Jurkat, Clone E6-1 (cell line): Measurements from ENCODE around the gene FAM78A.
"Not testable (repeated sequence)": the region's sequence is repeated elsewhere in the genome, so short reads cannot be mapped to it uniquely, and the experiment has no call there.

Experiments
- DNase-seq: peaks from one replicate; pipeline ENCODE4 v3.0.0-alpha.2; 2011; ENCODE audit warnings: low read depth, low spot score
- H3K4me3 ChIP-seq: 2 replicates; pipeline ENCODE4 v1.5.1; 2011; ENCODE audit warnings: mild to moderate bottlenecking, low read length, control low read depth, moderate library complexity

FAM78A gene

DNA sequence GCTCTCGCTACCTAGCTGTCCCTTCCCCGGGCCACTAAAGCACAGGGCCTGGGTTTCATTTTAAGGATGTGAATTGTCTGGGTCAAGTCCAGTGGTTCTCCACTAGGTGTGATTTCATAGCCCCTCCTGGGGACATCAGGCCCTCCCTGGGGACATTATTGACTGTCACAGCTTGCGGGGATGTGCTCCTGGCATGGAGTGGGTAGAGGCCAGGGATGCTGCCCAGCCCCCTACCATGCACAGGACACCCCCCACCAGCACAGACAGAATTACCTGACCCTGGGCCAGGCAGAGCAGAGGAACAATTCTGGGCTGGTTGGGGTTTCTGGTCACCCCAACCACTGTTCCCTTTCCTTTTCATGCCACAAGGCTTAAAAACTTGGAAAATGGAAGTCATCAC lies 4.1 kb downstream of the FAM78A start:
- no peak overlapping the region for H3K4me3 ChIP-seq
- DNase-seq: no peak

DNA sequence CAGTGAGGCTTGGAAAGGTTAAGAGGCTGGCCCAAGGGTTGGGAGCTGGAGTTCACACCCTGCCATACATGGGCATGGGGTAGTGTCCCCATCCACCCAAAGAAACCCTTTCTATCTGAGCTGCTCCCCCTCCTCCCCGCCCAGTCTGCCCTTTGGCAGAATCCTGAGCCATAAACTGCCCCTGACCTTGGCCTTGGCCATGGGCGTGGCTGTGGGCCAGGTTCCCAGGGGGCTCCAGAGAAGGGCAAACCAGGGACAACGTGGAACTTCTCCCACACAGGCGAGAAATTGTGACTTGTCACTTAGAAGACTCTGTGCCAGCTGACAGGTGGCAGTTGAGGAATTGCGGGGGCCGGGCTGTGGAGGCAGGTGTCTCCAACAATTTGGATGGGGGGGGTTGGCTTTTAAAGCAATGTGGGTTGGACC lies 4.8 kb downstream of the FAM78A start:
- H3K4me3 ChIP-seq: no peak overlapping the region
- no peak for DNase-seq

DNA sequence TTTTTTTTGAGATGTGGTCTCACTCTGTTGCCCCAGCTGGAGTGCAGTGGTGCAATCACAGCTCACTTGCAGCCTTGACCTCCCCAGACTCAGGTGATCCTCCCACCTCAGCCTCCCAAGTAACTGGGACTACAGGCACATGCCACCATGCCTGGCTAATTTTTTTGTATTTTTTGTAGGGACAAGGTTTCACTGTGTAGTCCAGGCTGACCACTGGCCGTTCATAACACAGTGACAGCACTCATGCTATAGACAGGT lies 5.4 kb downstream of the FAM78A start:
- H3K4me3 ChIP-seq: peak overlapping the region; percentile 40

DNA sequence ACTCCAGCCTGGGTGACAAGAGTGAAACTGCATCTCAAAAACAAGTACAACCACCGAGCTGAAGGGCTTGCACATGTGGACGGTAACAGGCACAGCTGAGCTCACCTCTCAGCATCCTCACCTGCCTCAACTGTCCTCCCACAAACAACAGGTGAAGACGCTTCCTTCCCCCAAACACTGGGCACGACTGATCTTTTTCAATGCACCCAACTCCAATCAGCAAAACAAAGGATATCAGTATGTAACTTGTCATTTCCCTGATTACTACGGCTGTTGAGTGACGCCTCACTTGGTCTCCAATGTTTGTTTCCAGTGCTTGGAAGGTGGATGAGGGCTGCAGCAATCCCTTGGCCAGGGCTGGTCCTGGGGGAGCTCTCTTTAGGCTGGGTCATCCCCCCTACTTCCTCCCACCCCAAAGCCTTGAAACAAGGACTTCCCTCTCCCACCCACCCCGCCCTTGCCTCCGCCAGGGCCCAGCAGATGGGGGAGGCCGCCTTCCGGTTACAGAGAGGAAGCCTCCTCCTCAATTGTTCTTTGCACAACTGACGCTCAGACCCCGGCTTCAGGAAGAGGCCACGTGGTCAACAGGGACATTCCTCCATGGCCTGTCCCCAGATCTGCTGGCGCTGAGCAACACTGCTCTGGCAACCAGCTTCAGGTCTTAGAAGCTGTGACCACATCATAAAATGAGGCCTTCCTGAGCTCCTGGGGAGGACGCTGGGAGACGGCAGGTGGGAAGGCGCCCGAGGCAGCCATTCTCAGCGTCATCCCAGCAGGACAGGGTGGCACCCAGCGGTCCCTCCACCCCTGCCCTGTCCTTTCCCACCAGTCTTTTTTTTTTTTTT lies 5.9 kb downstream of the FAM78A start:
- peak overlapping the region; percentile 40 for H3K4me3 ChIP-seq
- DNase-seq: peak; percentile 49

More for the DNA sequence above, 5.4 kb downstream of the FAM78A start:
- not testable (repeated sequence) for DNase-seq

DNA sequence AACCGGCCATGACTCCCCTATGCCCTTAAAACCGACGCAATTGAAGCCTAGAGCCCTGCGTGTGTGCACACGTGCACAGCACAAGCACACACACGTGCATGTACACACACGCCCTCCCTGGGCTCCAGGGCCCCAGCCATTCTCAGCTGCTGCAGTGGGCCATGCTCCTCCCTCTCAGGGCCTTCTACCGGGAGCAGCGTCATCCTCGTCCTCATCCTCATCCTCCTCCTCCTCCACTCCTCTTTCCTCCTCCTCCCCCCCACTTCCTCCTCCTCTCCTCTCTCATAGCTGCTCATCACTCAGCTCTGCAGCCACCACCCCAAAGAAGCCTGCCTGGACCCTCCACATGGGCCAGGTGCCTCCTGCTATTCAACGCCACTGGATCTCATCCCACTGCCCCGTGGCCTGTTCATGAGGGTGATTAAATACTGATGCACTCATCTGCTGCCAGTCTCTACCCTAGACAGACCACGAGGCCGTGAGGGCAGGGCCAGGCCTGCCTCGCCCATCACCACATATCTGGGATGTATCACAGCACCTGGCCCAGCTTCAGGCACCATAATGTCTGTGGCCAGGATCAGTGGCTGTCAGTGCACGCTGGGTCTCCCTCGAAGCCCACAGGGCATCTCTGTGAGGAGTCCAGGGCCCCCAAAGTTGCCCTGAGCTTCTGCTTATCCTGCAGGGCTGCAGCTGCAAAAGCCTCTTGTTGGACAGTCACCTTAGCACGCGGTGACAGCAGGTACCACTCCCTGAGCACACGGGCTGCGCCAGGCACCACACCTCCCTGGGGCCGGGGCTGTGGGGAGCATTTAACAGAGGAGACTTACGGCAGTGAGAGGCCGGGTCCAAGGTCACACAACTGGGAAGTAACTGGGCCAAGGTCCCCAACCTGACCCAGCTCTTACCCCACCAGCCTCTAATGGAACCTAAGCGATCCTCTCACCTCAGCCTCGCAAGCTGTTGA lies 9.8 kb downstream of the FAM78A start:
- H3K4me3 ChIP-seq: no peak overlapping the region
- DNase-seq: no peak

DNA sequence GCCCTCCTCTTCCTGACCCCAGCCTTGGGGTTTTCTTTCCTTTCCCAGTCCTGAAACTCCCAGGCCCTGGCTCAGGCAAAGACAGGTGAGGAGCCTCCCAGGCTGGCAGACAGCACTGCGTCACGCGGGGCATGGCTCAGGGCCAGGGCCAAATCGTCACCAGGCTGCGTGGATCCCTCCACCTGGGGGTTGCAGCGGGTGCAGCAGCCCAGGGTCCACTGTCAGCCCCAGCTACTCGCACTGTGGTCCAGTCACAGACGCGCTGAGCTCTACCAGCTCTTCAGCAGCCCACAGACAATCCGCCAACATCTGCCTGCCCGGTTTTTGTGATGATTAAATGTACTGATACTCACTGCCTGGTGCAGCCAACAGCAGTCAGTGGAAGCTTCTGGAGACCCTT lies 12.1 kb downstream of the FAM78A start:
- no peak for DNase-seq
- no peak overlapping the region for H3K4me3 ChIP-seq

DNA sequence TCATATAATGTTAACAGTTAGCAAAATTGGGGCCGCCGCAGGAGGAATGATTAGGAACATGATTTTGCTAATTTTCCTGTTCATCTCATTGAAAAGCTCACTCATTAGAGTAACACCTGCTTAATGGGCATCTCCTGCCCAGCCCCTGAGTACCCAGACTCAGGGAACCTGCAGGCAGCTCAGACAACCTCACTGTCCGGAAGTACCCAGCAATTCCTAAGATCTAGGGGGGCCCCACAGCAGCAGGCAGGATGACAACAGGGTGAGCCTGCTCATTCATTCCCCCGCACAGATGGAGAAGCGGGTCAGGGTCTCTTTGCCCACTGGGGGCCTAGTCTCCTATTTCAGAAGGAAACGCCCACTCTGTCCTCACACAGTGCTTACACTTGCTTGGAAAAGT lies 12.6 kb downstream of the FAM78A start:
- H3K4me3 ChIP-seq: no peak overlapping the region
- no peak for DNase-seq

DNA sequence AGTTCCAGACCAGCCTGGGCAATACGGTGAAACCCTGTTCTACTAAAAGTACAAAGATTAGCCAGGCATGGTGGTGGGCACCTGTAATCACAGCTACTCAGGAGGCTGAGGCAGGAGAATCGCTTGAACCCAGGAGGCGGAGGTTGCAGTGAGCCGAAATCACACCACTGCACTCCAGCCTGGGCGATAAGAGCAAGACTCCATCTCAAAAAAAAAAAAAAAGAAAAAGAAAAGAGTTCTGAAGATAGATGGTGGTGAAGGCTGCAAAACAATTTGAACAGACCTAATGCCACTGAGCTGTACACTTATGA lies 13.3 kb downstream of the FAM78A start:
- H3K4me3 ChIP-seq: not testable (repeated sequence)

DNA sequence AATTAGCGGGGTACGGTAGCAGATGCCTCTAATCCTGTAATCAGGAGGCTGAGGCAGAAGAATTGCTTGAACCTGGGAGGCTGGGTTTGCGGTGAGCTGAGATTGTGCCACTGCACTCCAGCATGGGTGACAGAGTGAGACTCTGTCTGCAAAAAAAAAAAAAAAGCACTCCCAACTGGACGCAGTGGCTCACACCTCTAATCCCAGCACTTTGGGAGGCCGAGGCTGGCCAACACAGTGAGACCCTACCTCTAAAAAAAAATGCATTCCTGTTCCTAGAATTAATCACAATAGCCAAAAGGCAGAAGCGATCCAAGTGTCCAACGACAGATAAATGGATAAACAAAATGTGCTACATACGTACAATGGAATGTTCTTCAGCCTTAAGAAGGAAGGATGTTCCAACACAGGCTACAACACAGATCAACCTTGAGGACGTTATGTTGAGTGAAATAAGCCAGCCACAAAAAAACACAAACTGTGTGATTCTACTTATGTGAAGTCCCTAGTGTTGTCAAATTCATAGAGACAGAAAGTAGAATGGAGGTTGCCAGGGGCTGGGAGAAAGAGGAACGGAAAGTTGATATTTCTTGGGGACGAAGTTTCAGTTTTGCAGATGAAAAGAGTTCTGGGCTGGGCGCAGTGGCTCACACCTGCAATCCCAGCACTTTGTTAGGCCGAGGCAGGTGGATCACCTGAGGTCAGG lies 13.8 kb downstream of the FAM78A start:
- no peak for DNase-seq
- H3K4me3 ChIP-seq: no peak overlapping the region

More for the DNA sequence above, 13.3 kb downstream of the FAM78A start:
- not testable (repeated sequence) for DNase-seq

DNA sequence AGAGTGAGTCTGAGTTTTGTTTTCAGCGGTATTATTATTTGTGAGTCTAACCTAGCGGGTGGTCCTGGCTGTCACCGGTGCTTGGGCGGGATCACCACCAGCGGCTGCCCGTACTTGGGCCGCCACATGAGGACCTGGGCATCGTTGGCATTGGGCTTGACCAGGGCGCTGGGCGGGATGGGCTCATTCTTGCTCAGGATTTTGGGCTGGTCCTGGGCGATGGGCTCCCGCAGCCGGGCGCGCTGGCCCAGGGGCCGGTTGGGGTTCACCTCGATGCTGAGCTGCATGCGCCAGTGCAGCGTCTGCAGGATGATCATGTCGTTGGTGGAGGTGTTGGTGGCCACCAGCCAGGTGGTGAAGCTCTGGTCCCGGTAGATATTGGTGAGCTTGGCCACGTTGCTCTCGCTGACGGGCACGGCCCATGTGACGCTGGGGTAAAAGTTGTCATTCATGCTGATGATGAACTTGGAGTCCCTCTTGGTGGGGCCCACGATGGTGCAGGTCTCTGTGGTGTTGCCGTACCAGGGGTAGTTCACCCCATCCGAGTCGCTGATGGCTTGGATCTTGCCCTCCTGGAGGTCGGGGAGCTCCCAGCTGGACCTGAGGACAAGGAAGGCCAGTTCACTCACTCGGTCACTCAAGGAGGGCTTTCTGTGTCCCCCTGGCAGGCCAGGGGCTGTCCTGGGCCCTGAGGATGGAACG lies 15.4 kb downstream of the FAM78A start:
- H3K4me3 ChIP-seq: no peak overlapping the region
- no peak for DNase-seq

DNA sequence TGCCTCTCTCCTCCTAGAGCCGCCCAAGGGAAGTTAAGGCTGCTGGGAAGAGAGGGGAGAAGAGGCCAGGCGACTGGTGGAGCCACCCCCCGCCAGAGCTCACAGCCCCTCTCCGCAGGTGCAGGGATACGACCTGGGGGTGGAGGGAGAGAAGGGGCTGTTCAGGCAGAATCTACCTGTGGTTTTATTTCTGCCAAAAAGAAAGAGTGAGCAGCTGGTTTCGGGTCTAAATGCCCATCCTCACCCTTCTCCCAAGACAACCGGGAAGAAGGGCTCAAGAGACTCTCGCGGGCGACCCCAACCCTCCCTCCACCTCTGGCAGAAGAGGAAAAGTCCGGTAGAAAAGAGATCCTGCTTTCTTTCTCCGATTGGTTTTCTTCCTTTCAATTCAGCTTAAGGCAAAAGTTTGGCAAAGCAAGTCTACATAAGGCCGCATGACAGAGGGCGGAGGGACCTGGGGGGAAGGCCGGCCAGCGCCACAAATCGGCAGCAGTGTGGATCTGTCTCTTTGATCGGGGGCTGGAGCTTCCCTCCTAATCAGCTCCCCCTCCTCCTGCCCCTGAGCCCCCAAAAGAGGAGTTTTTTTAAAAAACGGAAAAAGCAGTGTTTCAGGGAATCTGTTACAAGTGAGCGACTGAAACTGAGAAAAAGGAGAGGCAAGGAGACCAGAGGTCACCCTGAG lies 16.3 kb downstream of the FAM78A start:
- H3K4me3 ChIP-seq: no peak overlapping the region
- no peak for DNase-seq

DNA sequence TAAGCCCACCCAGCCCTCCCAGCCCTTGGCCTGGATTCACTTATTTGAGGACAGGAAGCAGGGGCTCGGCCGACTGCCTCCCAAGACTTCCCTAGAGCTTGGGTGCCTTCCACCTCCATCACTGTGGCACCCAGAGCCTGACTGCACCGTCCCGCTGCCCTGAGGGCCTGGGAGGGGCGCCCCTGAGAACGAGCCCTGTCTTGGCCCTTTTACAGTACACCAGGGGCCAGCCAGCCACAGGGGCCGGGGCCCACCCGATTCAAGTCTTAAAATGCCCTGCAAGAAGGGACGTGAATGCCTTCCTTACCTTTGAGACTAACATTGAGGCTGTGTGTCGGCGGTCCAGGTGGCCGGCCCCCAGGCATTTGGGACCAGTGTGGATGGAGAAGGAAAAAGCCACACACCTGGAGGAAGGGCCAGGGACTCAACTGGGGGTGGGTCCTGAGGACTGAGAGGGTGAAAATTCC lies 16.8 kb downstream of the FAM78A start:
- DNase-seq: no peak
- no peak overlapping the region for H3K4me3 ChIP-seq

DNA sequence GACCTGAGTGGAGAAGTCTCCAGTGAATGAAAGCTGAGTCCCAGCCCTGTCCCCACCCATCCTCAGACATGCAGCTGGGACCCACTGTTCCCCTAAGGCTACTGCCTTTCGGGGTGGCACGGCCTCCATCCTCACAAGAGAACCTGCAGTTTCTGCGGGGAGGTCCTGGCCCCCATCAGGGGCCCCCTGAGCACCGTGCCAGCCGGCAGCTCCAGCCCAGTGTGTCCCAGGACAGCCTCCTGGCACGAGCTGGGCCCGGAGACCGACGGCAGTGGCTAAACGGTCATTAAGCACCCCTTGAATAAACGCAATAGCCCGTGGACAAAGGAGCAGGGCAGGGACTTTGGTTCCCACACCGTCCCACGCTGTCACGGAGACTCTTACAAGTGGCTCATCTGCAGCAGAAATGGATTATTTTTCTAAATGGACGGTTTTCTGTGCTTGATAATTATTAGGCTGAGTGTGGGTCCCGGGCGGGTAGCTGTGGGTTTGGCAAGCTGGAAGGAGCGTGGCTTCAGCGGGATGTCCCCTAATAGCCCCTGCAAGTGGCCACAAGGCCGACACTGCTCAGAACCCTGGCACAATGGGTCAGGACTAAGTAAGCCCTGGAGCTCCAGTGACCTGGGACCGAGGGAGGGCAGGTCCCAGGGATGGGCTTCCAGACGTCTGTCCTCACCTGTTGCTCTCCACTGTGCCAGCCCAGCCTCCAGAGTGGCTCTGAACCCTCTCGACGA lies 17.4 kb downstream of the FAM78A start:
- DNase-seq: no peak
- H3K4me3 ChIP-seq: no peak overlapping the region

DNA sequence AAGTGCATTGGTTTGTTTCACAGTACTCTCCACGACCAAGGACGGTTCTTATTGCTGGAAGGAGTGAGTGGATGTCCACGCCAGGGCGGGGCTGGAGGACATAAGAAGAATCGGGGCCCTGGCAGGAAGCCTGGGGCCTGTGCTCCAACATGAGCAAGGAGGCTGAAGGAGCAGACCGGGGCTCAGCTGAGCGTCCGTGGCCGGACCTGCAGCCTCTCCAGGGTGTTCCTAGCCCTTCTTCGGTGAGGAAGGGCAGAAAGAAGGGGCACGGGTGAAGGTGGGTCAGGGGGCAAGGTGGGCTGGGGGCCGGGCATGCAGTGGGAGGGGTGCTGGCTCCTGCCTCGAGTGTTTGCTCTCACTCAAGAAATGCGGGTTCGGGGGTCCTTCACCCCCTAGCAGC lies 18.1 kb downstream of the FAM78A start:
- no peak overlapping the region for H3K4me3 ChIP-seq
- no peak for DNase-seq

DNA sequence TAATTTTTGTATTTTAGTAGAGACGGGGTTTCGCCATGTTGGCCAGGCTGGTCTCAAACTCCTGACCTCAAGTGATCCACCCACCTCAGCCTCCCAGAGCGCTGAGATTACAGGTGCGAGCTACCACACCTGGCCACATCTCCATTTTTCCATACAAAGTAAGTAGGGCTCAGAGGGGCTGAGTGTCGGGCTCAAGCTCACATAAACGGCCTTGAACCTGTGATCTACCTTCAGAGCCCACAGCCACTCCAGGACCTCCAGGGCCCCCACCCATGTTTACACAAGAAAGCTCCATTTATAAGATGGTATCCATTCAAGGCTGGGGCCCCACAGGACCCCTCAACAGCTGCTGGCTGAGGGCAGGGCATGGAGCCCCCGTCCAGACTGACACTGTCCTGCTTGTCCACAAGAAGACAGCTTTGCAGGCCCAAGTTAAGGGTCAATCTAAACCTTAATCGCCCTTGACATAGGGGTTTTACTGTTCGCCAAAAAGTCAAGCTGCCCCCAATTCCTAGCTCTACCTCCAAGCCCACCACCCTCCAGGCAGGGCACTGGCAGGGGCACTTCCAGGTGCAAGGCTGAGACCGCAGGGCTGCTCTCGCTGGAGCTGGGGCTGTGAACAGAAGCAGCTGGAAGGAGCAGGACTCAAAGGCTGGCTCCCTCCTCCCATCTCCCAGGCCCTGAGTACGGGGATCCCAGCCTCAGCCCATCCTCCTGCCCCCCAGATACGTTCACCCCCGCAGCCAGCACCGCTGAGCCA lies 18.9 kb downstream of the FAM78A start:
- no peak overlapping the region for H3K4me3 ChIP-seq
- no peak for DNase-seq

DNA sequence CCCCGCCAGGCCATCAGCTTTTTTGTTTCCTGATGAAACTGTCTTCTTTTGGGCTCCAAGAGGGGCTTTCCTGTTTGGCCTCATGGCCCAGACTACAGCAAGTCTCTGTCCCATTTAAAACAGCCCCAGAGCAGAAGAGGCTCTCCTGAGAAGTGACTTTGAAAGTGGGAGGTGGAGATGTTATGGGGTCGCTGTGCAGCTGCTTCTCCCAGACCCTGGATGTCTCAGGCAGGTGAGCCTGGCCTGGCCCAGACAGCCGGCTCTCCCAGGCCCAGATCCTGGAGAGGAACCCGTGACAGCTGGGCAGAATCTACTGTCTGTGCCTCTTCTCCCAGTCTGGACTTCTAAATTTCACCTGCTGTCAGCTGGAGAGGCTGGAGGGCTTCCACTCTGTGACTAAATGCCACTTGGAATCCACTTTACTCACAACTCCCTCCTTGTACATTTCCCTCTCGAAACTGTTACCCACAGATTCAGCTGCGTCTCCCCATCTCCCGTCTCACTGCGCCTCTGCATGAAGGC lies 20.6 kb downstream of the FAM78A start:
- peak overlapping the region; percentile 55 for H3K4me3 ChIP-seq
- DNase-seq: no peak

DNA sequence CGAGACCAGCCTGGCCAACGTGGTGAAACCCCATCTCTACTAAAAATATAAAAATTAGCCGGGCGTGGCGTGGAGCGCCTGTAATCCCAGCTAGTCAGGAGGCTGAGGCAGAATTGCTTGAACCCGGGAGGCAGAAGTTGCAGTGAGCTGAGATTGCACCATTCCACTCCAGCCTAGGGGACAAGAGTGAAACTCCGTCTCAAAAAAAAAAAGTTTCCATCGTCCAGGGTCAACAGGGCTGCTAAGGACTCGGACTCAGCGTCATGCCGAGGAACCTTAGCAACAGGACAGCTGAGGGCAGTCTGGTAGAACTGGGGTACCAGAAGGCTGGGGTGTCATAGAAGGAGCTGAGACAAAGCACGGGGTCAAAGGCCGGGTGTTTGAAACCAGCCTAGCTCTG lies 21.7 kb downstream of the FAM78A start:
- no peak for DNase-seq
- H3K4me3 ChIP-seq: no peak overlapping the region
